ENCODE data around the gene GFI1. TPM values are rescaled to one million over a fixed set of nuclear protein-coding genes. Genes with fewer than 3 reads are reported as not detected.

GFI1 gene
- total RNA-seq, 1 experiment from 2014 or later: 0.35 TPM

DNA sequence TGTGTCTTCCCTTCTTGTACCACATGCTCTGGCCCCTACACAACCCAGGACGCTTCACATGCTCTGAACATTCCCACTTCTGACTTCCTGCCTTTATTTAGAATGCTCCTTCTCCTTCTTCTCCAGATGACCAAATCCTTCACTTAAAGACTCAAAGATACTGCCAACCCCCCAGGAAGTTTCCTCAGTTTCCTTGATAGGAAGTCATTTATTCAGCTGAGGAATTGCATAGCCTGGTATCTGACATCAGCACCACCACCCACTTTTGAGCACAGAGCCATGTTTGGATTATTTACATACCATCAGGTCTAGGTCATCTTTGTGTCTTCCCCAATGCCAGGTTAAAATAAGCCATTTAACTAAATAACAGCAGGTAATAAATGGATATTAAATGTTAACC is 42.4 kb downstream of the GFI1 start:
- Mint-ChIP-seq H3K27ac (no peak overlapping the region), H3K4me1 (peaks cover 24% of the 10 kb centered on the region), H3K27me3 (ENCODE audit: low read depth) (no peaks in the 10 kb centered on the region; the same call in none of the 2 replicates), H3K4me3 (no peak overlapping the region), H3K9me3 (no peaks in the 10 kb centered on the region), H3K36me3 (no peaks in the 10 kb centered on the region)
- no peak for TF ChIP-seq JUN (CRISPR knock-in tag; IDR thresholded peaks at IDR 0.05)
- TF ChIP-seq ZBTB21 (CRISPR knock-in tag; IDR thresholded peaks at IDR 0.05; ENCODE audit: borderline replicate concordance): no peak
- TF ChIP-seq ZNF232 (CRISPR knock-in tag; IDR thresholded peaks at IDR 0.05): no peak
- TF ChIP-seq CBFB (CRISPR knock-in tag; IDR thresholded peaks at IDR 0.05; ENCODE audit: low read depth): no peak
- no peak for TF ChIP-seq E2F1 (CRISPR knock-in tag; IDR thresholded peaks at IDR 0.05)
- TF ChIP-seq NR3C1 (CRISPR knock-in tag; conservative IDR thresholded peaks at IDR 0.05; ENCODE audit: low read depth): no peak
- TF ChIP-seq, protein P1, sequence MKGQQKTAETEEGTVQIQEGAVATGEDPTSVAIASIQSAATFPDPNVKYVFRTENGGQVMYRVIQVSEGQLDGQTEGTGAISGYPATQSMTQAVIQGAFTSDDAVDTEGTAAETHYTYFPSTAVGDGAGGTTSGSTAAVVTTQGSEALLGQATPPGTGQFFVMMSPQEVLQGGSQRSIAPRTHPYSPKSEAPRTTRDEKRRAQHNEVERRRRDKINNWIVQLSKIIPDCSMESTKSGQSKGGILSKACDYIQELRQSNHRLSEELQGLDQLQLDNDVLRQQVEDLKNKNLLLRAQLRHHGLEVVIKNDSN (CRISPR knock-in tag; IDR thresholded peaks at IDR 0.05): no peak
- no peak for TF ChIP-seq SP1 (CRISPR knock-in tag; conservative IDR thresholded peaks at IDR 0.05)
- no peak for TF ChIP-seq FOXJ3 (CRISPR knock-in tag; IDR thresholded peaks at IDR 0.05; ENCODE audit: borderline replicate concordance)
- no peak for TF ChIP-seq ZNF138 (CRISPR knock-in tag; conservative IDR thresholded peaks at IDR 0.05)
- TF ChIP-seq, protein P2, sequence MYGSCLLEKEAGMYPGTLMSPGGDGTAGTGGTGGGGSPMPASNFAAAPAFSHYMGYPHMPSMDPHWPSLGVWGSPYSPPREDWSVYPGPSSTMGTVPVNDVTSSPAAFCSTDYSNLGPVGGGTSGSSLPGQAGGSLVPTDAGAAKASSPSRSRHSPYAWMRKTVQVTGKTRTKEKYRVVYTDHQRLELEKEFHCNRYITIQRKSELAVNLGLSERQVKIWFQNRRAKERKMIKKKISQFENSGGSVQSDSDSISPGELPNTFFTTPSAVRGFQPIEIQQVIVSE (CRISPR knock-in tag; IDR thresholded peaks at IDR 0.05; ENCODE audit: borderline replicate concordance): no peak
- TF ChIP-seq, protein P3, sequence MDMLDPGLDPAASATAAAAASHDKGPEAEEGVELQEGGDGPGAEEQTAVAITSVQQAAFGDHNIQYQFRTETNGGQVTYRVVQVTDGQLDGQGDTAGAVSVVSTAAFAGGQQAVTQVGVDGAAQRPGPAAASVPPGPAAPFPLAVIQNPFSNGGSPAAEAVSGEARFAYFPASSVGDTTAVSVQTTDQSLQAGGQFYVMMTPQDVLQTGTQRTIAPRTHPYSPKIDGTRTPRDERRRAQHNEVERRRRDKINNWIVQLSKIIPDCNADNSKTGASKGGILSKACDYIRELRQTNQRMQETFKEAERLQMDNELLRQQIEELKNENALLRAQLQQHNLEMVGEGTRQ (CRISPR knock-in tag; IDR thresholded peaks at IDR 0.05): no peak
- no peak for TF ChIP-seq MAX (CRISPR knock-in tag; IDR thresholded peaks at IDR 0.05)
- ATAC-seq (no peak), DNase-seq (ENCODE audit: low spot score) (no peak)
- ChIA-PET CTCF (no interaction called here), POLR2A (no interaction called here)

GRCh38 chr1:92443893-92444292 is 42.8 kb downstream of the GFI1 start:
- H3K4me1 Mint-ChIP-seq: peaks cover 24% of the 10 kb centered on the region
- no peaks in the 10 kb centered on the region for H3K36me3 Mint-ChIP-seq
- ATAC-seq: no peak
- no peaks in the 10 kb centered on the region; the same call in none of the 2 replicates for H3K27me3 Mint-ChIP-seq (ENCODE audit: low read depth)
- ChIA-PET POLR2A (no interaction called here), CTCF (no interaction called here)
- DNase-seq (ENCODE audit: low spot score): no peak
- no peak overlapping the region; the same call in 1 of the 2 replicates for H3K27ac Mint-ChIP-seq
- no peaks in the 10 kb centered on the region for H3K9me3 Mint-ChIP-seq
- no peak overlapping the region for H3K4me3 Mint-ChIP-seq
- TF ChIP-seq NR1H2 (CRISPR knock-in tag; IDR thresholded peaks at IDR 0.05): no peak
- TF ChIP-seq TCF7 (CRISPR knock-in tag; IDR thresholded peaks at IDR 0.05; ENCODE audit: low read depth): no peak
- no peak for TF ChIP-seq PRDM15 (CRISPR knock-in tag; IDR thresholded peaks at IDR 0.05)
- no peak for TF ChIP-seq ZMAT4 (CRISPR knock-in tag; IDR thresholded peaks at IDR 0.05)
- no peak for TF ChIP-seq MLX (CRISPR knock-in tag; IDR thresholded peaks at IDR 0.05)
- TF ChIP-seq SP1 (CRISPR knock-in tag; conservative IDR thresholded peaks at IDR 0.05): no peak
- TF ChIP-seq, protein P4, sequence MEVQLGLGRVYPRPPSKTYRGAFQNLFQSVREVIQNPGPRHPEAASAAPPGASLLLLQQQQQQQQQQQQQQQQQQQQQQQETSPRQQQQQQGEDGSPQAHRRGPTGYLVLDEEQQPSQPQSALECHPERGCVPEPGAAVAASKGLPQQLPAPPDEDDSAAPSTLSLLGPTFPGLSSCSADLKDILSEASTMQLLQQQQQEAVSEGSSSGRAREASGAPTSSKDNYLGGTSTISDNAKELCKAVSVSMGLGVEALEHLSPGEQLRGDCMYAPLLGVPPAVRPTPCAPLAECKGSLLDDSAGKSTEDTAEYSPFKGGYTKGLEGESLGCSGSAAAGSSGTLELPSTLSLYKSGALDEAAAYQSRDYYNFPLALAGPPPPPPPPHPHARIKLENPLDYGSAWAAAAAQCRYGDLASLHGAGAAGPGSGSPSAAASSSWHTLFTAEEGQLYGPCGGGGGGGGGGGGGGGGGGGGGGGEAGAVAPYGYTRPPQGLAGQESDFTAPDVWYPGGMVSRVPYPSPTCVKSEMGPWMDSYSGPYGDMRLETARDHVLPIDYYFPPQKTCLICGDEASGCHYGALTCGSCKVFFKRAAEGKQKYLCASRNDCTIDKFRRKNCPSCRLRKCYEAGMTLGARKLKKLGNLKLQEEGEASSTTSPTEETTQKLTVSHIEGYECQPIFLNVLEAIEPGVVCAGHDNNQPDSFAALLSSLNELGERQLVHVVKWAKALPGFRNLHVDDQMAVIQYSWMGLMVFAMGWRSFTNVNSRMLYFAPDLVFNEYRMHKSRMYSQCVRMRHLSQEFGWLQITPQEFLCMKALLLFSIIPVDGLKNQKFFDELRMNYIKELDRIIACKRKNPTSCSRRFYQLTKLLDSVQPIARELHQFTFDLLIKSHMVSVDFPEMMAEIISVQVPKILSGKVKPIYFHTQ (CRISPR knock-in tag; IDR thresholded peaks at IDR 0.05): no peak
- TF ChIP-seq TEAD4 (CRISPR knock-in tag; IDR thresholded peaks at IDR 0.05): no peak
- TF ChIP-seq, protein P5, sequence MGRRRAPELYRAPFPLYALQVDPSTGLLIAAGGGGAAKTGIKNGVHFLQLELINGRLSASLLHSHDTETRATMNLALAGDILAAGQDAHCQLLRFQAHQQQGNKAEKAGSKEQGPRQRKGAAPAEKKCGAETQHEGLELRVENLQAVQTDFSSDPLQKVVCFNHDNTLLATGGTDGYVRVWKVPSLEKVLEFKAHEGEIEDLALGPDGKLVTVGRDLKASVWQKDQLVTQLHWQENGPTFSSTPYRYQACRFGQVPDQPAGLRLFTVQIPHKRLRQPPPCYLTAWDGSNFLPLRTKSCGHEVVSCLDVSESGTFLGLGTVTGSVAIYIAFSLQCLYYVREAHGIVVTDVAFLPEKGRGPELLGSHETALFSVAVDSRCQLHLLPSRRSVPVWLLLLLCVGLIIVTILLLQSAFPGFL (CRISPR knock-in tag; IDR thresholded peaks at IDR 0.05; ENCODE audit: borderline replicate concordance): no peak

Measured in WTC11 (cell line).